ENCODE data around the gene SEPTIN2. TPM values are rescaled to one million over a fixed set of nuclear protein-coding genes. Genes with fewer than 3 reads are reported as not detected.

Gene SEPTIN2
- polyA plus RNA-seq, 1 donor (not counting 4 experiments of a cell fraction or from before 2014, with no cell fraction given), result 644 TPM

- FAIRE-seq (no peak), DNase-seq (ENCODE audit: low read depth, low spot score) (no peak)
- H3K9me3 ChIP-seq (ENCODE audit: control insufficient read depth, low read depth, low read length), result no peaks in the 10 kb centered on the region
- TF ChIP-seq EZH2 (IDR thresholded peaks at IDR 0.05; ENCODE audit: low read length) (no peak), CTCF (optimal IDR thresholded peaks at IDR 0.05 in 1 of 3, IDR thresholded peaks at IDR 0.05 in 1 of 3, conservative IDR thresholded peaks at IDR 0.05 in 1 of 3; ENCODE audit: extremely low read depth in 1 of 3, insufficient read depth in 2 of 3, low read length in 3 of 3) (no peak)
- no peak overlapping the region for H3K4me3 ChIP-seq (ENCODE audit: control insufficient read depth in 2 of 3, extremely low read depth in 1 of 3, insufficient read depth in 2 of 3, low read depth in 1 of 3, low read length in 3 of 3)
- peaks cover 13% of the 10 kb centered on the region for H4K20me1 ChIP-seq (ENCODE audit: control insufficient read depth, extremely low read depth, insufficient read depth, low read length)
- peaks cover 97% of the 10 kb centered on the region for H3K79me2 ChIP-seq (ENCODE audit: control insufficient read depth, insufficient read depth, low read length)
- dilution Hi-C loops (cut with MboI; ENCODE audit: extremely low pct_ligation_motif_present, low sequenced_read_pairs), result no loop called here
- peaks cover 2% of the 10 kb centered on the region for H3K9me1 ChIP-seq (ENCODE audit: control insufficient read depth, extremely low read depth, insufficient read depth, low read length)
- no peak overlapping the region for H3K9ac ChIP-seq (ENCODE audit: control insufficient read depth, extremely low read depth, insufficient read depth, low read length)
- H3K4me2 ChIP-seq (ENCODE audit: control insufficient read depth, extremely low read depth, insufficient read depth, low read depth, low read length), result no peak overlapping the region
- H3K27me3 ChIP-seq (ENCODE audit: control insufficient read depth, extremely low read depth, insufficient read depth, low read length), result no peaks in the 10 kb centered on the region
- peaks cover 3 to 12% of the 10 kb centered on the region in 2 experiments for H3K36me3 ChIP-seq (ENCODE audit: control insufficient read depth in 2 of 2, extremely low read depth in 1 of 2, insufficient read depth in 2 of 2, low read length in 2 of 2)
- H3K27ac ChIP-seq (ENCODE audit: control insufficient read depth, insufficient read depth, low read length), result no peak overlapping the region
- peaks cover 23% of the 10 kb centered on the region for H3K4me1 ChIP-seq (ENCODE audit: control insufficient read depth, extremely low read depth, insufficient read depth, low read length)
- no peak overlapping the region for H2AFZ ChIP-seq (ENCODE audit: control insufficient read depth, low read length)
These were observed 5.3 kb downstream of the SEPTIN2 start for GRCh38 chr2:241321033-241321432.

GRCh38 chr2:241321886-241322285 is 6.2 kb downstream of the SEPTIN2 start:
- H4K20me1 ChIP-seq (ENCODE audit: control insufficient read depth, extremely low read depth, insufficient read depth, low read length), result peaks cover 13% of the 10 kb centered on the region
- H3K9me1 ChIP-seq (ENCODE audit: control insufficient read depth, extremely low read depth, insufficient read depth, low read length), result peaks cover 2% of the 10 kb centered on the region
- no peak overlapping the region for H3K9ac ChIP-seq (ENCODE audit: control insufficient read depth, extremely low read depth, insufficient read depth, low read length)

More at GRCh38 chr2:241321886-241322285, 6.2 kb downstream of the SEPTIN2 start:
- Histone ChIP-seq H3K27me3 (ENCODE audit: control insufficient read depth, extremely low read depth, insufficient read depth, low read length) (no peaks in the 10 kb centered on the region), H3K36me3 (ENCODE audit: control insufficient read depth in 2 of 2, extremely low read depth in 1 of 2, insufficient read depth in 2 of 2, low read length in 2 of 2) (peaks cover 3 to 17% of the 10 kb centered on the region in 2 experiments), H3K4me3 (ENCODE audit: control insufficient read depth in 2 of 3, extremely low read depth in 1 of 3, insufficient read depth in 2 of 3, low read depth in 1 of 3, low read length in 3 of 3) (no peak overlapping the region), H3K27ac (ENCODE audit: control insufficient read depth, insufficient read depth, low read length) (no peak overlapping the region), H3K79me2 (ENCODE audit: control insufficient read depth, insufficient read depth, low read length) (peaks cover 95% of the 10 kb centered on the region), H2AFZ (ENCODE audit: control insufficient read depth, low read length) (no peak overlapping the region), H3K4me1 (ENCODE audit: control insufficient read depth, extremely low read depth, insufficient read depth, low read length) (peaks cover 21% of the 10 kb centered on the region), H3K4me2 (ENCODE audit: control insufficient read depth, extremely low read depth, insufficient read depth, low read depth, low read length) (no peak overlapping the region), H3K9me3 (ENCODE audit: control insufficient read depth, low read depth, low read length) (no peaks in the 10 kb centered on the region)
- TF ChIP-seq EZH2 (IDR thresholded peaks at IDR 0.05; ENCODE audit: low read length) (no peak), CTCF (optimal IDR thresholded peaks at IDR 0.05 in 1 of 3, IDR thresholded peaks at IDR 0.05 in 1 of 3, conservative IDR thresholded peaks at IDR 0.05 in 1 of 3; ENCODE audit: extremely low read depth in 1 of 3, insufficient read depth in 2 of 3, low read length in 3 of 3) (no peak)
- DNase-seq (ENCODE audit: low read depth, low spot score) (no peak), FAIRE-seq (no peak)
- dilution Hi-C loops (cut with MboI; ENCODE audit: extremely low pct_ligation_motif_present, low sequenced_read_pairs), result no loop called here
